IMR-90 (cell line): ENCODE results near the gene FOXN3.

Source experiments
- BHLHE40 ChIP-seq: fragments of 150-350 bp; IDR thresholded peaks from 2 replicates; pipeline ENCODE4 v1.6.1; 2016; ENCODE audit warnings: mild to moderate bottlenecking, low read depth, low read length
- MXI1 ChIP-seq: IDR thresholded peaks from 2 replicates; pipeline ENCODE4 v1.6.1; 2012; ENCODE audit warnings: low read depth, mild to moderate bottlenecking, low read length, moderate library complexity, borderline replicate concordance
- POLR2A ChIP-seq: IDR thresholded peaks from 2 replicates; pipeline ENCODE4 v1.6.1; 2012; ENCODE audit warnings: mild to moderate bottlenecking, low read depth, low read length
- SMC3 ChIP-seq: fragments of 150-350 bp; IDR thresholded peaks from 2 replicates; pipeline ENCODE4 v1.6.1; 2016; ENCODE audit warnings: low read depth, mild to moderate bottlenecking, antibody characterized with exemption, low read length, moderate library complexity
- TF ChIP-seq, protein P1 (sequence below): conservative IDR thresholded peaks from 2 replicates; pipeline ENCODE4 v1.5.1; 2012; ENCODE audit warnings: mild to moderate bottlenecking, low read depth, low read length, improper control_type of control experiment

DNA sequence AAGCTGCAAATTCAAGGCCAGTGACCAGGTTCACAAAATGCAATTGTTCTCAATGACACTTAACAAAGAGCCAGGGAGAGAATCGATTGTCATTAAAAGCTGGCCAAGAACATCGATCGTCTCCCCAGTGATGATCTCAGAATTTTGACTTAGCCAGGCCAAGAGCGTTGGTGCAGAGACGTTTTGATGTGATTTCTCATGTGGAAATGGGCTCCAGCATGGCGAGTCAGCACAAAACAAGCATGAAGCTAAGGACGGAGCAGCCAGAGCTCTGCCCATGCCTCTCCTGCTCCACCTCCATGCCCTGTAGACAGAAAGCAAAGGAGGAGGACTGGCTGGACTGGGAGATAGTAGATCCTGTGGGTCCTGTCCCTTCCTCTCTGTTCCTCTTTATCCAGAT lies 270.8 kb downstream of the FOXN3 start:
- TF ChIP-seq, protein P1, sequence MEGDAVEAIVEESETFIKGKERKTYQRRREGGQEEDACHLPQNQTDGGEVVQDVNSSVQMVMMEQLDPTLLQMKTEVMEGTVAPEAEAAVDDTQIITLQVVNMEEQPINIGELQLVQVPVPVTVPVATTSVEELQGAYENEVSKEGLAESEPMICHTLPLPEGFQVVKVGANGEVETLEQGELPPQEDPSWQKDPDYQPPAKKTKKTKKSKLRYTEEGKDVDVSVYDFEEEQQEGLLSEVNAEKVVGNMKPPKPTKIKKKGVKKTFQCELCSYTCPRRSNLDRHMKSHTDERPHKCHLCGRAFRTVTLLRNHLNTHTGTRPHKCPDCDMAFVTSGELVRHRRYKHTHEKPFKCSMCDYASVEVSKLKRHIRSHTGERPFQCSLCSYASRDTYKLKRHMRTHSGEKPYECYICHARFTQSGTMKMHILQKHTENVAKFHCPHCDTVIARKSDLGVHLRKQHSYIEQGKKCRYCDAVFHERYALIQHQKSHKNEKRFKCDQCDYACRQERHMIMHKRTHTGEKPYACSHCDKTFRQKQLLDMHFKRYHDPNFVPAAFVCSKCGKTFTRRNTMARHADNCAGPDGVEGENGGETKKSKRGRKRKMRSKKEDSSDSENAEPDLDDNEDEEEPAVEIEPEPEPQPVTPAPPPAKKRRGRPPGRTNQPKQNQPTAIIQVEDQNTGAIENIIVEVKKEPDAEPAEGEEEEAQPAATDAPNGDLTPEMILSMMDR, result no peak
- TF ChIP-seq MXI1 (no peak), SMC3 (no peak), BHLHE40 (no peak), POLR2A (no peak)
